ENCODE data around the gene ADAMTS18. TPM values are rescaled to one million over a fixed set of nuclear protein-coding genes. Genes with fewer than 3 reads are reported as not detected.

Gene ADAMTS18
- total RNA-seq, 2 experiments from 2014 or later, result not detected

DNA sequence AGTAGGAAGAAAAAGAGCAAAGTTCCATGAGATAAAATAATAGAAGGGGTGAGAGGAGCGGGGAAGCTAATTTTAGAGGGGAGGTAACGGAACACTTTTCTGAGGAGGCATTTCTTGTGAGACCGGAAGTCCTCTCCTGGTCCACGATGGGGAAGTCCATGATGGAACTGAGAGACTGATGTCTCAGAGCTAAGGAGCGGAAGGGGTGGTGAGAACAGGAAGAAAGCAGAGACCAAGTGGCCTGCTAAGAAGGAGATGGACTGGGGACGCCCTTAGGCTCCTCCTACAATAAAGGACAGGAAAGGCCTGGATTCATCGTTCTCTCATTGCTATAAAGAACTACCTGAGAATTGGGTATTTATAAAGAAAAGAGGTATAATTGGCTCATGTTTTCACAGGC lies 59.4 kb downstream of the ADAMTS18 start:
- H3K36me3 ChIP-seq (ENCODE audit: insufficient read depth, low read length), result no peaks in the 10 kb centered on the region
- TF ChIP-seq EZH2phosphoT487 (IDR thresholded peaks at IDR 0.05; ENCODE audit: borderline replicate concordance, low read depth, low read length), result no peak
- TF ChIP-seq, protein P1, sequence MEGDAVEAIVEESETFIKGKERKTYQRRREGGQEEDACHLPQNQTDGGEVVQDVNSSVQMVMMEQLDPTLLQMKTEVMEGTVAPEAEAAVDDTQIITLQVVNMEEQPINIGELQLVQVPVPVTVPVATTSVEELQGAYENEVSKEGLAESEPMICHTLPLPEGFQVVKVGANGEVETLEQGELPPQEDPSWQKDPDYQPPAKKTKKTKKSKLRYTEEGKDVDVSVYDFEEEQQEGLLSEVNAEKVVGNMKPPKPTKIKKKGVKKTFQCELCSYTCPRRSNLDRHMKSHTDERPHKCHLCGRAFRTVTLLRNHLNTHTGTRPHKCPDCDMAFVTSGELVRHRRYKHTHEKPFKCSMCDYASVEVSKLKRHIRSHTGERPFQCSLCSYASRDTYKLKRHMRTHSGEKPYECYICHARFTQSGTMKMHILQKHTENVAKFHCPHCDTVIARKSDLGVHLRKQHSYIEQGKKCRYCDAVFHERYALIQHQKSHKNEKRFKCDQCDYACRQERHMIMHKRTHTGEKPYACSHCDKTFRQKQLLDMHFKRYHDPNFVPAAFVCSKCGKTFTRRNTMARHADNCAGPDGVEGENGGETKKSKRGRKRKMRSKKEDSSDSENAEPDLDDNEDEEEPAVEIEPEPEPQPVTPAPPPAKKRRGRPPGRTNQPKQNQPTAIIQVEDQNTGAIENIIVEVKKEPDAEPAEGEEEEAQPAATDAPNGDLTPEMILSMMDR (conservative IDR thresholded peaks at IDR 0.05; ENCODE audit: low read length), result no peak
- POLR2A ChIA-PET, result no interaction called here
- H3K9me3 ChIP-seq (ENCODE audit: low read length), result no peaks in the 10 kb centered on the region
- DNase-seq (ENCODE audit: low spot score), result no peak
- no peaks in the 10 kb centered on the region for H4K20me1 ChIP-seq (ENCODE audit: insufficient read depth, low read length)
- no peaks in the 10 kb centered on the region for H3K79me2 ChIP-seq (ENCODE audit: insufficient read depth, low read depth, low read length)
- H3K4me3 ChIP-seq (ENCODE audit: low read depth, low read length, poor library complexity, severe bottlenecking), result no peak overlapping the region
- CTCF ChIA-PET (ENCODE audit: unreplicated experiment), result no interaction called here
- no peak overlapping the region for H3K4me2 ChIP-seq (ENCODE audit: low read length)
- no TSS peak for BruUV-seq (replicated peaks)
- H3K9me2 ChIP-seq (ENCODE audit: insufficient read depth, low read length), result no peaks in the 10 kb centered on the region
- no peak overlapping the region for H3K27ac ChIP-seq (ENCODE audit: low read depth, low read length, poor library complexity, severe bottlenecking)
- intact Hi-C loops (cut with micrococcal nuclease; ENCODE audit: unreplicated experiment), result no loop called here
- H3K4me1 ChIP-seq (ENCODE audit: insufficient read depth, low read length, poor library complexity, severe bottlenecking), result no peaks in the 10 kb centered on the region
- no peak overlapping the region for H2AFZ ChIP-seq (ENCODE audit: low read length)

DNA sequence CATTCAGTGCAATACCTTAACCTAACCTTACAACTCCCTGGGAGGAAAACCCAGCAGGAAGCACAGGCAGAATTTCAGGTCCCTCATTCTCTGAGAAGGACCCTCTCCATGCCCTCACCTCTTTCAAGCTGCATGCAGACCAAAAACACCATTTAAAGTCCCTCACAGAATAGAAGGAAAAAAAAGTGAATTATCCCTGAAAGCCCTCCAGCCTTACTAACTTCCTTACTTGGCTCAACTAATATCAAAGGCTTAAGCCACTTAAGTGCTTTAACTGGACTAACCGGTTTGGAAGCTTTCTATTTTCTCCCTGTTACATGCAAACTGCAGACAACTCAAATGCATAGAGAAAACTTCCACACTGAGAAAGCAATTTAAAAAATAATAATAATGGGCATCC lies 60.5 kb downstream of the ADAMTS18 start:
- no peak overlapping the region for H3K4me2 ChIP-seq (ENCODE audit: low read length)
- BruUV-seq (replicated peaks), result no TSS peak
- POLR2A ChIA-PET, result no interaction called here

DNA sequence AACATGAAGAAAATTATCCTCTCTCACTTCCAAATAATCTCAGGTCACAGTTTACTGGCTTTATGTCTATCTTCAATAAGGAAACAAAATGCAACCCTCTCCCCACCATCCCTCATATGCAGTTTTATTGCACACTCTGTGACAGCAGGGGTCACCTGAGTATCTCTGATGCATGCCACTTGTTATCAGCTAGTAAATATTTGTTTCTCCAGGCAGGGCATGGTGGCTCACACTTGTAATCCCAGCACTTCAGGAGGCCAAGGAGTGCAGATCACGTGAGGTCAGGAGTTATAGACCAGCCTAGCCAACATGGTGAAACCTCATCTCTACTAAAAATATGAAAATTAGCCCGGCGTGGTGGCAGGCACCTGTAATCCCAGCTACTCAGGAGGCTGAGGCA lies 61.1 kb downstream of the ADAMTS18 start:
- Histone ChIP-seq H4K20me1 (ENCODE audit: insufficient read depth, low read length) (no peaks in the 10 kb centered on the region), H3K27ac (ENCODE audit: low read depth, low read length, poor library complexity, severe bottlenecking) (no peak overlapping the region), H3K79me2 (ENCODE audit: insufficient read depth, low read depth, low read length) (no peaks in the 10 kb centered on the region), H3K9me2 (ENCODE audit: insufficient read depth, low read length) (no peaks in the 10 kb centered on the region), H2AFZ (ENCODE audit: low read length) (no peak overlapping the region), H3K9me3 (ENCODE audit: low read length) (no peaks in the 10 kb centered on the region), H3K4me2 (ENCODE audit: low read length) (no peak overlapping the region), H3K36me3 (ENCODE audit: insufficient read depth, low read length) (no peaks in the 10 kb centered on the region), H3K4me3 (ENCODE audit: low read depth, low read length, poor library complexity, severe bottlenecking) (no peak overlapping the region), H3K4me1 (ENCODE audit: insufficient read depth, low read length, poor library complexity, severe bottlenecking) (no peaks in the 10 kb centered on the region)
- no peak for DNase-seq (ENCODE audit: low spot score)
- CTCF ChIA-PET (ENCODE audit: unreplicated experiment), result interaction anchor here (0.6 kb wide), 1 partner anchor 9 kb away, joined by 9 read pairs; no protein-coding TSS in a partner anchor
- POLR2A ChIA-PET, result interaction anchor here (0.7 kb wide), 1 partner anchor 1428 kb away, joined by 4 read pairs; no protein-coding TSS in a partner anchor
- BruUV-seq (replicated peaks), result no TSS peak
- intact Hi-C loops (cut with micrococcal nuclease; ENCODE audit: unreplicated experiment), result no loop called here
- TF ChIP-seq EZH2phosphoT487 (IDR thresholded peaks at IDR 0.05; ENCODE audit: borderline replicate concordance, low read depth, low read length), result no peak
- TF ChIP-seq, protein P1 (conservative IDR thresholded peaks at IDR 0.05; ENCODE audit: low read length), result no peak

More for the DNA sequence above, 60.5 kb downstream of the ADAMTS18 start:
- Histone ChIP-seq H3K9me3 (ENCODE audit: low read length) (no peaks in the 10 kb centered on the region), H3K36me3 (ENCODE audit: insufficient read depth, low read length) (no peaks in the 10 kb centered on the region), H3K79me2 (ENCODE audit: insufficient read depth, low read depth, low read length) (no peaks in the 10 kb centered on the region), H3K4me1 (ENCODE audit: insufficient read depth, low read length, poor library complexity, severe bottlenecking) (no peaks in the 10 kb centered on the region), H4K20me1 (ENCODE audit: insufficient read depth, low read length) (no peaks in the 10 kb centered on the region), H3K9me2 (ENCODE audit: insufficient read depth, low read length) (no peaks in the 10 kb centered on the region), H3K4me3 (ENCODE audit: low read depth, low read length, poor library complexity, severe bottlenecking) (no peak overlapping the region), H3K27ac (ENCODE audit: low read depth, low read length, poor library complexity, severe bottlenecking) (no peak overlapping the region), H2AFZ (ENCODE audit: low read length) (no peak overlapping the region)
- no peak for DNase-seq (ENCODE audit: low spot score)
- intact Hi-C loops (cut with micrococcal nuclease; ENCODE audit: unreplicated experiment), result no loop called here
- CTCF ChIA-PET (ENCODE audit: unreplicated experiment), result no interaction called here
- TF ChIP-seq EZH2phosphoT487 (IDR thresholded peaks at IDR 0.05; ENCODE audit: borderline replicate concordance, low read depth, low read length), result no peak
- TF ChIP-seq, protein P1 (conservative IDR thresholded peaks at IDR 0.05; ENCODE audit: low read length), result no peak

All from OCI-LY7 (cell line).